ENCODE measurements around the gene DGKZ. TPM values are rescaled to one million over a fixed set of nuclear protein-coding genes. Genes with fewer than 3 reads are reported as not detected.

DGKZ gene
- total RNA-seq, 1 experiment from 2014 or later, result 190 TPM

- no peak for DNase-seq (ENCODE audit: low spot score)
Measured at GRCh38 chr11:46381048-46381818, 34.0 kb downstream of the DGKZ start, which contains the start of gene MDK. Gene MDK, plus strand, starts transcription at chr11:46381669. Its CDS starts 389 bp downstream, at chr11:46382058.

GRCh38 chr11:46381819-46382645 lies 34.8 kb downstream of the DGKZ start:
- DNase-seq (ENCODE audit: low spot score), result no peak

- DNase-seq (ENCODE audit: low spot score), result peak; percentile 66
Measured at GRCh38 chr11:46382646-46383403, 35.6 kb downstream of the DGKZ start.

GRCh38 chr11:46383404-46383758 lies 36.1 kb downstream of the DGKZ start:
- DNase-seq (ENCODE audit: low spot score), result no peak

- DNase-seq (ENCODE audit: low spot score), result no peak
Measured at GRCh38 chr11:46383974-46384701, 36.9 kb downstream of the DGKZ start.

- no peak for DNase-seq (ENCODE audit: low spot score)
Measured at GRCh38 chr11:46385169-46386004, 38.1 kb downstream of the DGKZ start.

- no peak for DNase-seq (ENCODE audit: low spot score)
Measured at GRCh38 chr11:46386005-46386578, 38.8 kb downstream of the DGKZ start.

GRCh38 chr11:46386674-46387073 lies 39.4 kb downstream of the DGKZ start:
- DNase-seq (ENCODE audit: low spot score), result no peak

GRCh38 chr11:46387456-46387855 lies 40.2 kb downstream of the DGKZ start:
- DNase-seq (ENCODE audit: low spot score), result no peak

- DNase-seq (ENCODE audit: low spot score), result no peak
Measured at GRCh38 chr11:46387919-46388618, 40.8 kb downstream of the DGKZ start.

- DNase-seq (ENCODE audit: low spot score), result no peak
Measured at GRCh38 chr11:46388619-46389449, 41.6 kb downstream of the DGKZ start.

GRCh38 chr11:46389450-46390330 lies 42.4 kb downstream of the DGKZ start:
- DNase-seq (ENCODE audit: low spot score), result peak; percentile 85

GRCh38 chr11:46390331-46391171 lies 43.3 kb downstream of the DGKZ start:
- DNase-seq (ENCODE audit: low spot score), result no peak

GRCh38 chr11:46391186-46391577 lies 43.9 kb downstream of the DGKZ start:
- no peak for DNase-seq (ENCODE audit: low spot score)

GRCh38 chr11:46391578-46392420 lies 44.5 kb downstream of the DGKZ start, which contains the start of gene CHRM4:
Gene CHRM4, minus strand, starts transcription at chr11:46391776. Its CDS starts 5,219 bp downstream, at chr11:46386557.
- no peak for DNase-seq (ENCODE audit: low spot score)
